ENCODE results near the gene LMF2. TPM values are rescaled to one million over a fixed set of nuclear protein-coding genes. Genes with fewer than 3 reads are reported as not detected.

The LMF2 gene
- total and polyA plus RNA-seq, 2 of the 8 experiments (the other 6 are each of a cell fraction or from before 2014, with no cell fraction given): 34.3 to 62.9 TPM

- Histone ChIP-seq H2AFZ (ENCODE audit: low read length) (no peak within 1 kb of the TSS), H3K4me2 (ENCODE audit: insufficient read depth in 1 of 2, low read depth in 2 of 2, low read length in 2 of 2) (peak within 1 kb of the TSS; percentile 67 to 81), H3K23me2 (ENCODE audit: low read depth, low read length) (peaks cover 8% of the 10 kb centered on the region; the same call in 1 of the 2 replicates), H3K4me1 (replicated peaks in 1 of 4; ENCODE audit: control insufficient read depth in 3 of 4, insufficient read depth in 4 of 4, low read length in 3 of 4) (peaks cover 0 to 25% (median 16%) of the 10 kb centered on the region in 4 experiments; a peak in 6 of 7 replicates), H3K27ac (ENCODE audit: low read depth, low read length) (no peak within 1 kb of the TSS; the same call in 1 of the 2 replicates), H4K8ac (ENCODE audit: extremely low read depth, insufficient read depth, low read length) (peak within 1 kb of the TSS; percentile 92), H4K20me1 (replicated peaks in 1 of 2; ENCODE audit: control insufficient read depth in 1 of 2, insufficient read depth in 2 of 2, low read length in 2 of 2) (peaks cover 34 to 40% of the 10 kb centered on the region in 2 experiments), H3K4me3 (ENCODE audit: extremely low read depth in 1 of 4, insufficient read depth in 2 of 4, low read depth in 3 of 4, low read length in 4 of 4) (peak within 1 kb of the TSS; percentile 53 to 84 (median 60)), H3K9me3 (ENCODE audit: insufficient read depth in 2 of 2, low read depth in 1 of 2, low read length in 1 of 2) (no peaks in the 10 kb centered on the region), H2BK12ac (ENCODE audit: low read depth, low read length) (peak within 1 kb of the TSS; percentile 39; the same call in 1 of the 2 replicates), H3K36me3 (ENCODE audit: control insufficient read depth in 2 of 4, insufficient read depth in 4 of 4, low read length in 3 of 4) (no peaks in the 10 kb centered on the region), H2BK5ac (ENCODE audit: low read depth, low read length) (peak within 1 kb of the TSS; percentile 44; the same call in 1 of the 2 replicates), H3K14ac (ENCODE audit: insufficient read length) (no peak within 1 kb of the TSS), H2BK15ac (ENCODE audit: low read length) (peak within 1 kb of the TSS; percentile 19; the same call in 1 of the 2 replicates), H3K4ac (replicated peaks; ENCODE audit: insufficient read length, low read depth, low read length) (peak within 1 kb of the TSS; percentile 85), H3K79me1 (ENCODE audit: low read depth, low read length) (peaks cover 24% of the 10 kb centered on the region), H3K23ac (ENCODE audit: insufficient read length) (no peak within 1 kb of the TSS), H4K91ac (replicated peaks; ENCODE audit: insufficient read length, low read length) (peak within 1 kb of the TSS; percentile 52), H2AK5ac (ENCODE audit: low read depth, low read length) (0 out of 2 replicates have a peak within 1 kb of the TSS, but pooled peaks have one; percentile 3), H4K5ac (ENCODE audit: insufficient read length, low read depth, low read length) (no peak within 1 kb of the TSS), H3K27me3 (replicated peaks in 1 of 4; ENCODE audit: control insufficient read depth in 3 of 4, extremely low read depth in 1 of 4, insufficient read depth in 3 of 4, low read length in 3 of 4) (peaks cover 1 to 9% (median 4%) of the 10 kb centered on the region in 4 experiments; a peak in 6 of 7 replicates), H3K56ac (replicated peaks; ENCODE audit: insufficient read length, low read depth, low read length) (peak within 1 kb of the TSS; percentile 82), H2BK120ac (replicated peaks; ENCODE audit: low read depth, low read length) (peak within 1 kb of the TSS; percentile 15), H3K18ac (ENCODE audit: extremely low read depth, low read length) (peak within 1 kb of the TSS; percentile 78), H3K79me2 (ENCODE audit: control insufficient read depth in 1 of 2, insufficient read depth in 2 of 2, low read length in 2 of 2) (peaks cover 0 to 44% of the 10 kb centered on the region in 2 experiments; a peak in 3 of 4 replicates), H2BK20ac (ENCODE audit: low read length) (peak within 1 kb of the TSS; percentile 95; the same call in 1 of the 2 replicates), H3K9ac (replicated peaks in 1 of 4; ENCODE audit: extremely low read depth in 1 of 4, low read depth in 3 of 4, low read length in 3 of 4) (peak within 1 kb of the TSS; percentile 35 to 96 (median 58))
- FAIRE-seq: no peak
- CTCF ChIA-PET (ENCODE audit: partially characterized antibody): interaction anchor here (1.7 kb wide), 1 partner anchor 51 kb away, joined by 4 read pairs; the partner anchor contains the start of gene SCO2
- WGBS, 2 experiments (ENCODE audit: extremely low coverage in 1 of 2, insufficient coverage in 1 of 2, insufficient read length in 1 of 2, insufficient replicate concordance in 2 of 2, low coverage in 1 of 2, low lambda C conversion rate in 2 of 2, missing lambda C conversion rate in 1 of 2): 12% methylated on average over 29 of the region's 97 CpGs; no CpG with 5 or more reads in 1 of the 2 experiments
- POLR2A ChIA-PET (ENCODE audit: partially characterized antibody): interaction anchor here (0.8 to 2.0 kb wide), 3 partner anchors 9 to 50 kb away, joined by 3 to 20 read pairs (median 6); partner anchors contain the start of gene SCO2
- DNase-seq (ENCODE audit: low read depth in 1 of 2, low spot score in 2 of 2): peak in 1 of 2 experiments; percentile 95
- no peak for TF ChIP-seq CHD2 (IDR thresholded peaks at IDR 0.05; ENCODE audit: low read length)
- TF ChIP-seq, protein P1, sequence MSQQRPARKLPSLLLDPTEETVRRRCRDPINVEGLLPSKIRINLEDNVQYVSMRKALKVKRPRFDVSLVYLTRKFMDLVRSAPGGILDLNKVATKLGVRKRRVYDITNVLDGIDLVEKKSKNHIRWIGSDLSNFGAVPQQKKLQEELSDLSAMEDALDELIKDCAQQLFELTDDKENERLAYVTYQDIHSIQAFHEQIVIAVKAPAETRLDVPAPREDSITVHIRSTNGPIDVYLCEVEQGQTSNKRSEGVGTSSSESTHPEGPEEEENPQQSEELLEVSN (IDR thresholded peaks at IDR 0.05): peak; percentile 62; the same call in 1 of the 2 replicates
- peak; percentile 58 for TF ChIP-seq TAF1 (IDR thresholded peaks at IDR 0.05; ENCODE audit: low read depth, low read length)
- TF ChIP-seq MAFK (IDR thresholded peaks at IDR 0.05; ENCODE audit: low read depth, low read length): no peak
- TF ChIP-seq PHF8 (conservative IDR thresholded peaks at IDR 0.05; ENCODE audit: low read depth, low read length): peak; percentile 68
- TF ChIP-seq SRF (IDR thresholded peaks at IDR 0.05; ENCODE audit: low read depth, low read length): no peak
- peak; percentile 87; the same call in 1 of the 2 replicates for TF ChIP-seq YY1 (IDR thresholded peaks at IDR 0.05; ENCODE audit: low read depth, low read length)
- TF ChIP-seq, protein P2, sequence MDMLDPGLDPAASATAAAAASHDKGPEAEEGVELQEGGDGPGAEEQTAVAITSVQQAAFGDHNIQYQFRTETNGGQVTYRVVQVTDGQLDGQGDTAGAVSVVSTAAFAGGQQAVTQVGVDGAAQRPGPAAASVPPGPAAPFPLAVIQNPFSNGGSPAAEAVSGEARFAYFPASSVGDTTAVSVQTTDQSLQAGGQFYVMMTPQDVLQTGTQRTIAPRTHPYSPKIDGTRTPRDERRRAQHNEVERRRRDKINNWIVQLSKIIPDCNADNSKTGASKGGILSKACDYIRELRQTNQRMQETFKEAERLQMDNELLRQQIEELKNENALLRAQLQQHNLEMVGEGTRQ (IDR thresholded peaks at IDR 0.05; ENCODE audit: low read length): no peak
Measured at GRCh38 chr22:50474710-50475651, 32.5 kb downstream of the LMF2 start, which contains the start of gene SBF1. SBF1 (minus strand) TSS chr22:50475035; CDS start chr22:50474840, 195 bp downstream.

Data from H1 (cell line).